Right lobe of liver (tissue), 4 donors: ENCODE measurements around the gene PARVB.

Experiments used
- CTCF ChIP-seq, 4 donors: fragments of 200-600 bp in 3 of 4; fragments of 450-650 bp in 1 of 4; IDR thresholded peaks; one replicate each; pipeline versions ENCODE4 v1.5.1 to v1.8.0; 2016 to 2022; ENCODE audit warnings: antibody characterized with exemption in 4 of 4, mild to moderate bottlenecking in 2 of 4
- POLR2A ChIP-seq: fragments of 450-650 bp; IDR thresholded peaks from one replicate; pipeline ENCODE4 v1.6.1; 2017; ENCODE audit warnings: antibody characterized with exemption, mild to moderate bottlenecking
- donor health status: DM: no; HTN: no; CAD: no.
- donor health status: DM: no; HTN: no; CAD: no.
- donor health status: DM: no; HTN: yes; CAD: no.

- TF ChIP-seq POLR2A (no peak), CTCF (IDR thresholded peaks at IDR 0.05) (no peak)
Observed at GRCh38 chr22:44221710-44222475, 197.8 kb downstream of the PARVB start.
